Ovary (tissue), 3 donors: Measurements from ENCODE around the gene IFT88.

Experiments used
- CTCF ChIP-seq, 3 donors: fragments of 450-650 bp in 2 of 3; fragments of 200-600 bp in 1 of 3; IDR thresholded peaks; one replicate each; pipeline versions ENCODE4 v1.5.1 to v1.8.0; 2016 to 2022; ENCODE audit warnings: antibody characterized with exemption in 3 of 3, mild to moderate bottlenecking in 1 of 3
- POLR2A ChIP-seq: fragments of 450-650 bp; IDR thresholded peaks from one replicate; pipeline ENCODE4 v1.6.1; 2017; ENCODE audit warnings: antibody characterized with exemption, mild to moderate bottlenecking, moderate library complexity
- donor health status: DM: no; HTN: no; CAD: no.

- TF ChIP-seq POLR2A (no peak), CTCF (IDR thresholded peaks at IDR 0.05) (no peak)
These were observed 32.8 kb upstream of the IFT88 start for GRCh38 chr13:20534038-20534608.
